NCI-H2196 (cell line): Measurements from ENCODE around the gene SVOP.

Experiments
- DNase-seq: peaks from one replicate; lab custom pipeline; 2025; ENCODE audit not compliant: unreplicated experiment; lab: John Stamatoyannopoulos, UW

Gene SVOP

DNA sequence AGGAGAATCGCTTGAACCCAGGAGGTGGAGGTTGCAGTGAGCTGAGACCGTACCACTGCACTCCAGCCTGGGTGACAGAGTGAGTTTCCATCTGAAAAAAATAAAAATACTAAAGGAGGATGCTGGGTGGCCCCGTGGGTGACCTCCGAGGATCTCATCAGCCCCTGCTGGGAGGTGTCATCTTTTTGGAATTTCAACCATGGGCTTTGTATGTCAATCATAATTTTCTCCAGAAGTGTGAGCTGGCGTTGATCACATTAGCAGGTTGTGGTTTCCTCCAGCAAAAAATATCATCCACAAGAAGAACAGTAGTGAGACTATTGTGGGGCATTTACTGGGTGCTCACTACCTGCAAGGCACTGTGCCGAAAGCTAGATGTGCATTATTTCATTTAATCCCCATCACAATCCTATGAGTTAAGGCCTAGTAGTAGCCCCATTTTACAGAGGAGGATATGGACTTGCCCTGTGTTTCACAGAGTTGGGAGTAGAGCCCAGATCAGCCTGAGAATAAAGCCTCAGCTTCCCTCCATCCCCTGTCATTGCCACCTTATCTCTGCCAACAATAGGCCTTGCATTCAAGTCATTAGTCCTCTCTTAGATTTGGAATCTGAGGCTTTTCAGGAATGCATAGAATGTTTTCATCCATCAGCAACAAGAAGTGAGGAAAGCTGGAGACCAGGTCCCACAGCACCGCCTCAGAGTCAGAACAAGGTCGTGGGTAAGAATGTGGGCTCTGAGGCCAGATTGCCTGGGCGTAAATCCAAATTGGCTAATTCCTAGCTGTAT is 39.8 kb downstream of the SVOP start:
- no peak for DNase-seq

DNA sequence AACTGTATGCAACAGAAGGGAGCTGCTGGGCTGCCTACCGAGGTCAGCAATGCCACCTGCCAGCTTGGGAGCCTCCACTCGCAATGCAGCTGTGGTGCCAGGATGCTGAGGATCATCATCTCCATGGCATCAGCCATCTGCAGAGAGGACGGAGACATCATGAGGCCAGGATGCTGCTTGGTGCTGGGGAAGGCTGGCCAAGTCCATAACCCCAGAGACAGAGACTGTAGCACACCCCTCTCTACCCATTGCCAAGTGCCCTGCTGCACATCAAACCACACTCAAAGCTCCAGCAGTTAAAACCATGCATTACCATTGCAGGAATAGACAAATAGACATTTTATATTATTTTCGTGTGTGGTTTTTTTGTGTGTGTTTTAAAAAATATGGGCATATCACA is 43.5 kb downstream of the SVOP start:
- DNase-seq = no peak

DNA sequence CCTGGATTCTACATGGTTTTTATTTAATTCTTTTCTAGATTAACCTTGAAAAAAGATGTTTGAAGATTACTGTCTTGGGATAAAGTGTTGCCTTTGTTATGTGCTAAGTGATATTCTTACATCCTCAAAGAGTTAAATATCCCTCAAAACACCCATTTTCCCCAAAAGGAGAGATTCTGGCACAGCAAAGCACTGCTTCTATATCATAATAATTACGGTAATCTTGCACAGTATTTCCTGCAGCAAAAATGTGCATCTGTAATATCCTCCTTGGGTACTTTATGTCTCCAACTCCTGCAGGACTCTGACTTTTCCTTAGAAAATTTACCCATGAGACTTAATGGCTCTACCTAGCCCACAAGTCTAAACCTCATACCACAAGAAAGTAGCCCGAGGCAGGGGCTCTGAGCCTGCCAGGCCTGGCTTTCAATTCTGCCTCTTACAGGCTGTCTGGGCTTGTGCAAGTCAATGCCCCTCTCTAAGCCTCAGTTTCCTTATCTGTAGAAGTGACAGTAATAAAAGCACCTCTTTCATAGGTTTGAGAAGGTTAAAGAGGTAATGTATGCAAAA is 45.8 kb downstream of the SVOP start:
- no peak for DNase-seq

- DNase-seq = no peak
Observed at GRCh38 chr12:108973629-108974152, 47.2 kb downstream of the SVOP start.

DNA sequence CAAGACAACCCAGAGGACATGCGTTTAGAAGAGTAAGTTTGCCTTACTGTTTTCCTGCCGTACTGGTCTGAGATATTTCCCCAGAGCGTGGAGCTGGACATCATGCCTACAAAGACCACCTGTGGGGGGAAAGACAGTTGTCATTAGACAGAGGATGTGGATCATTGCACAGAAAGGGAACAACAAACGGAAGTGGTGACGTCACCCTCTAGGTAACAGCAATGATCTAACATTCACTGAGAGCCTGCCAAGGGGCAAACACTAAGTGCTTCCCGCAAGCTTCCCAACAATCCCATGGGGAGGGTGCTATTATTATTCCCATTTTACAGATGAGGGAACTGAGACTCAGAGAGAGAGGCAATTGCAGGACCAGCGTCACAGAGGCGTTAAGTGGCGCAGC is 48.5 kb downstream of the SVOP start:
- DNase-seq = no peak

DNA sequence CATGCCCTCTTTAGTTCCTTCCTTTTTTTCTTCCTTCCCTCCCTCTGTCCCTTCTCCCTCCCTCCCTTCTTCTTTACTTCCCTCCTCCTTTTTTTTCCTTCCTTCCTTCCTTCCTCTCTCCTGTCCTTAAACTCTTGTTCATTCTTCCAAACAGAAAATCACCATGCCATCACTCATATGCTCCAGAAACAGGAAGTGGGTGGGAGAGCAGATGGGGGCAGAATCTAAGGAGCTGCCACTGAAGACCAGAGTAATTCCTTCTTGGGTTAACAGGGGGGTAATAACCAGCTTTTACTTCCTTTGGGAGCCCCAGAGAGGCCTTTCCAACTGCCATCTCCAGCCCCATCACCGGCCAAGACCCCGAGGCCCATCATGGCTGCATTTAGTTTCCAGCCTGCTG is 51.2 kb downstream of the SVOP start:
- DNase-seq = no peak

- DNase-seq = peak; percentile 8
Observed at GRCh38 chr12:108967869-108968540, 52.9 kb downstream of the SVOP start.

DNA sequence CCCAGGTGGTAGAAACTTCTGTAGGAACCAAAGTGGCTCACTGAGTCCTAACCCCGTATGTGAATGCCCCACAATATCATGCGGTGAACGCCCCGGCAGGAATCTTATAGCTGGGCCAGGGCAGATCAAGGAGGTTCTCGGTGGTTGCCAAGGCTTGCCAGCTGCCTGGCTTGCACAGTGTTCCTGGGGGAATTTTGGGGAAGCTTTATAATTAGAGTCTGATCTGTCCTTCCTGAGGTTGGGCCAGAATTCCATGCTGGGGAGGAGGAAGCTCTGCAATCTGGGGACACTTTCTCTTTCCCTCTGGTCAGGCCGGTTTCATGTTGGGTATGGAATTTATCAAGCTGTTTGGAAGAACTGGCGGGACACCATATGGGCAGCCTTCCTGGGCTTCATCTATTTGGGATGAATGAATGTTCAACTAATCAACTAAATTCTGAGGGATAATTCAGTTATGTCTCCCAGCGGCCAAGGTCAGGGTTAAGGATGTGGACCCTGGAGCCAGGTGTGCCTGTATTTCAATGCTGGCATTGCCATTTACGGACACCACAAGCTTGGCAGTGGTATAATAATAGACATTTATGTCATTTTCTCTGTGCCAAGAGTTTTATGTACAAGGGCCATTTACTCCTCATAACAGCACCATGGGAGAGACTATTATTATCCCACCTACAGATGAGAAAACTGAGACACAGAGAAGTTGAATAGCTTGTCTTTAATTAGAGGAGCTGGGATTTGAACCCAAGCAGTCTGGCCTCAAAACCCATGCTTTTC is 54.3 kb downstream of the SVOP start:
- no peak for DNase-seq

- no peak for DNase-seq
Observed at GRCh38 chr12:108965886-108966285, 55.0 kb downstream of the SVOP start.

DNA sequence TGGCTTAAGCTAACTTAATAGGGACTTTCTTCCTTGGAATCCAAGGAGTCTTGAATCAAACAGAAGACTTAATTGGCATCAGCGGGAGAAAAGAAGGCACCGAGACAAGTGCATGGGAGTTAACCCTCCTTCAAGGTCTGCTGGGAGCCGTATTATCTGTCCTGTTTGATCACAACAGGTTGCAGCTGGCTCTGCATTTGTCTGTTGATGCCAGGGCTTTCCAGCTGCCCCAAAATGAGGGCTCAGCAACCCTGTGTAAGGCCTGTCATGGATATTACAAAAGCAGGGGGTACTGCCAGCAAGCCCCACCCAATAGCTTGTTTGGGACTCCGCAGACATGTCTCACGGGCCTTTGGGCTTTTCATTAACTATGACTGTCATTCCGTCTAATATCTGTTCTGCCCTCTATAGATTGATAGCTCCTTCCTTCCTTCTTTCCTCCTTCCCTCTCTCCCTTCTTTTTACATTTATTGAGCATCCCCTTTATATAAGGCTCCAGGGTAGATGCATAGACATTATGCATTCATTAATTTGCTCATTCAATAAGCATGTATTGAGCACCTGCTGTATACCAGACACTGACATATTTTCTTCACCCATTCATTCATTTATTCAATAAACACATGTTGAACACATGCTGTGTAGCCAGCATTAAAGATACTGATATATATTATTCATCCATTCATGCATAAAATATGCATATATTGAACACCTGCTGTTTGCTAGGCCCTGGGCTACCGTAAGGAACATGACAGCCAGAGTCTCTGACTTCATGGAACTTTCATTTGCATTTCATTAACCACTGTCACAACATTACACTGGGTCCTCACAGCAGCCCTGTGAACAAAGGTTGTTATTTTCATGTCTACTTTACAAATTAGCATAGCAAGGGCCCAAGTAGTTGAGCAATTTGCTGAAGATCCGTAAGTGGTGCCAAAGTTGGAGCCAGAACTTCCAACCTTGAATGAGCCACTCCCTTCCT is 56.2 kb downstream of the SVOP start:
- DNase-seq = no peak

DNA sequence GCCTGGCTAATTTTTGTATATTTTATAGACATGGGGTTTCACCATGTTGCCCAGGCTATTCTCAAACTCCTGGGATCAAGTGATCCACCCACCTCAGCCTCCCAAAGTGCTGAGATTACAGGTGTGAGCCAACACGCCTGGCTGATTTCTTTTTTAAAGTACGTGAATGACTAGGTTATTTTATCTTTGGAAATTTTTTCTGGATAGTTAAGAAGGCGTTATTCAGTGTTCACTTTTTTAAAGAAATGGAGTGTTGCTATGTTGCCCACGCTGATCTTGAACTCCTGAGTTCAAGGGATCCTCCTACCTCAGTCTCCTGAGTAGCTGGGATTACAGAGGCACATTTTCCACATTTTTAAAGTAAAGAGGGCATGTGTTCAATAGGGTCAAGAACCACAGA is 58.6 kb downstream of the SVOP start:
- no peak for DNase-seq

- no peak for DNase-seq
Observed at GRCh38 chr12:108959748-108960655, 60.9 kb downstream of the SVOP start.

DNA sequence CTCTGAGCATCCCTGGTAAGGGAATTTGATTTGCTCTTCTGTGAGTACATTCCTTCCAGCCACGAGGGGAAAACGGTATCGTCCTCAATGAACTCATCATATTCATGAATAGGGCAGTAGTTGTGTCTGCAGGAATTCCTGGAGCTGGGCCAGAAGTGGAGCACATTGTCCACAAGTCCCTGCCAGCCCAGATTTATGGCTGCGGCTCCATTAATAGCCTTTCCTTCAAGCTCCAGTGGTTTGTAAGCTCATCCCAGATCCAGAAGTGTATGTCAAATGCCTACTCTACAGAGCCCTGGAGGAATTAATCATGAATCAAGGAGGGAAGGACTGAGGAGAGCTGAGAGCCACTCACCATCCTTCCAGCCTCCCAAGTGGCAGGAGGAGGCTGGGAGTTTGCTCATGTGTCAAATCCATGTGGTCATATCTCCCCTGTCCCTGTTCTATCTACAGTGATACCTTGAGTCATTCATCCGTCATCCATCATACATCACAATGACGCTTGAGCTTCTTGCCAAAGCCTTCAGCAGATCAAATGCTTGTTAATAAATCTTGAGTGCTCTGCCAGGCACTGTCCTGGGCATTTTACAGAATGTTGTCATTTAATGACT is 65.5 kb downstream of the SVOP start:
- DNase-seq = peak; percentile 64

- peak; percentile 78 for DNase-seq
Observed at GRCh38 chr12:108950991-108951739, 69.7 kb downstream of the SVOP start.

GRCh38 chr12:108949976-108950375 is 70.9 kb downstream of the SVOP start:
- no peak for DNase-seq

DNA sequence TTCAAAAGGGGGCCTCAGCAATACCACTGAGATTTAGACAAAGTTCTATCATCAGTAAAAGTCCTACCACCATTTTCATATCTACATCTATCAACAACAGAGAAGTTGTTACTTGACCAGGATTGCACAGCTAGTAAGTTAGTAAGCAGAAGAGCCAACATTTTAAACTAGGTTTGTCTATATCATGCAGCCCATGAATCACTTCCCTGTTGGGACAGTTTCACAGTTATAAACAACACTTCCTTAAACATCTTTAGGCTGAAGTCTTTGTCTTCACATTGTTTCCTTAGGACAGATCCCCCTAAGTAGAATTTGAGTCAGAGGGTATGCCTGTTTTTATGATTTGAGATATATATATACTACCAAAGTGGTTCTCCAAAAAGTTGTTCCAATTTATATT is 72.5 kb downstream of the SVOP start:
- no peak for DNase-seq

GRCh38 chr12:108947097-108947496 is 73.8 kb downstream of the SVOP start:
- DNase-seq = no peak

DNA sequence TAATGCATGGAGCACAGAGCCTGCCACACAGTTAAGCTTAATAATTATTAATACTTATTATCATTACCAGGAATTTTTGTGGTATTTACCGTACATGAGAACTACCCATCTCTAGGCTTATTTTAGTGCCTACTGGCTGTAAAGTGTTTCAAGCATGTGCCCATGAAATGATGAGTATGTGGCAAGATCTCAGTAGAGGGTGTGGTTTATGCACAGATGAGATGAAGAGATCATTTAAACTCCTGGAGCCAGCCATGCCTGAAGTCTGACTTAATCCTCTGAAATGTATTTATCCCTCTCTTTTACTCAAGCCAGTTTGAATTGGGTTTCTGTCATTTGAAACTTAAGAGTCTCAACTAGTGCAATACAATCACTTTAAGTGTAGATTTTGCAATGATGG is 80.7 kb downstream of the SVOP start:
- no peak for DNase-seq
